HG03342 (cell line): Measurements from ENCODE around the gene ATR.
A peak's percentile ranks its signal among the peaks of the same experiment; 100 is the strongest.
"Not testable (repeated sequence)": the region's sequence is repeated elsewhere in the genome, so short reads cannot be mapped to it uniquely, and the experiment has no call there.

Experiments
- ATAC-seq: cut with Tn5 transposase; IDR thresholded peaks from one replicate; pipeline ENCODE4 v1.9.1; 2021; ENCODE audit warnings: mild to moderate bottlenecking, moderate library complexity; ENCODE audit not compliant: unreplicated experiment

ATR gene

DNA sequence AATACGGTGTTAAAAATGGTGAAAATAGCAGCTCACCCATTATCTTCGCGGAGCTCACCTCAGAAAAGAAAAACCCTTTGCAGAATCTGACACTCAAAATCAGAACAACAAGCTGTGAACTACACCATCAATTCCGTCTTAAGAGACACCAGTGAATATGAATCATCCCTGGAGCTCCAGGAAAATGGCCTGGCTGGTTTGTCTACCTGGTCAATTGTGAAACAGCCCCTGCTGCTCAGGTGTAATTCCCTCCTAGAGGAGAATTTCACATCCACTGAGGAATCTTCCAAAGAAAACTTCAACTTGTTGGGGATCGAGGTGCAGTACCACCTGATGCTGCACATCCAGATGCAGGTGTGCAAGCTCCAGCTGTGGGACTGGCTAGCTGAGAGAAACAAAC, 127.7 kb downstream of the ATR start:
- no peak for ATAC-seq

DNA sequence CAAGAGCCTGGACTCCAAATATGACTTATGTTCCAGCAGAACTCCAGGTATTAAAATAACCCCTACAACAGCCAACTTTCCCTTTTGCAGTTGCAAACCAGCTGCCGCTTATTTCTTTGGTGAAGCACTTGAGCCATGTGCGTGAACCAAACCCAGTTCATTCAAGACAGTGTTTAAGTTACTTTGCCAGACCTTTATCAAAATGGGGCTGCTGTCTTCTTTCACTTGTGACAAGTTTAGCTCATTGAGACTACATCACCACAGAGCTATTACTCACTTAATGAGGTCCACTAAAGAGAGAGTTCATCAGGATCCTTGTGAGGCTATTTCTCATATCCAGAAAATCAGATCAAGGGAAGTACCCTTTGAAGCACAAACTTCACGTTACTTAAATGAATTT, 128.3 kb downstream of the ATR start:
- ATAC-seq = no peak

DNA sequence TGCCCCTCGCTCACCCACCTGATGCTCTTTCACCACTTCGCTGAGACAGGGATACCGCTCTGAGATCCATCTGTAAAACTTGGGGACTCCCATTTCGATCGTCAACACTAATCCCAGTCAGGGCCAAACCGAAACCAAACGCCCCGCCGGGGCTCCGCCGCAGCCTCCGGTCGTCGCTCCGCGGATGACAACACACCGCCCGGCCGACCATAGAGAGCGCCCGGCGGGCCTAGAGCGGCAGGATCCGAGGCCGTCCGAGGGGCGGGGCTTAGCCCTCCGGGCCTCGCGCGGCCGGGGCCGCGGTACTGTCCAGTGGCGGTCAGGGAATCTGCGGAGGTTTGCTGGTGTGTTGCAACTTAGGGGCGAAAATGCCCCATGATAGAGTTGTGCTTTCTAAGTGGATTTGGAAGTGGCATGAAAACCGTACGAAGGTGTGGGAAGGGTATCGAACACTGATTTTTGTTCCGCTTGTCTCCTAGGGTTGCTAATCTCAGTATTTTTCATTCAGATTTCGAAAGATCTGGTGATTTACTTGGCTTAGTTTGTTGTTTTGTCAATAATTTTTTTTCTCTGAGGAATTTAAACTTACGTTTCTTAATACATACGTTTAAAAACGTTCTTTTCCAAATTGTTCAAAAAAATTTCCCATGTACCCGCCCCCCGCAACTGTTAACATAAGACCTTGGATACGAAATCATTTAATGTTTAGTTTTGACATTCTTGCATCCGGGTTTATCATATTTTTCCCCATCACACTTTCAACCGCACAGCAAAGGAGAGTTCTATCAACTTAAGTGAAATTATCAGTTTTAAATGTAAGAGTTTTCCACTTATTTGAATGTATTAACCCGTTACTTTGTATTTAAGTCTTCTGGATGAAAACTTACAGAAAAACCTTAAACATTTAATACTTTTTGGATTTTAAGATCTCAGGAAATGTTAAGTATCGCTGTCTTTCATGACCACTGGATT, 130.4 kb downstream of the ATR start, which contains the start of gene XRN1:
TSS of gene XRN1 (minus strand) at position 186 of the 972 bp plus-strand sequence. CDS start at position 93, 93 bp downstream.
- peak; percentile 85 for ATAC-seq

DNA sequence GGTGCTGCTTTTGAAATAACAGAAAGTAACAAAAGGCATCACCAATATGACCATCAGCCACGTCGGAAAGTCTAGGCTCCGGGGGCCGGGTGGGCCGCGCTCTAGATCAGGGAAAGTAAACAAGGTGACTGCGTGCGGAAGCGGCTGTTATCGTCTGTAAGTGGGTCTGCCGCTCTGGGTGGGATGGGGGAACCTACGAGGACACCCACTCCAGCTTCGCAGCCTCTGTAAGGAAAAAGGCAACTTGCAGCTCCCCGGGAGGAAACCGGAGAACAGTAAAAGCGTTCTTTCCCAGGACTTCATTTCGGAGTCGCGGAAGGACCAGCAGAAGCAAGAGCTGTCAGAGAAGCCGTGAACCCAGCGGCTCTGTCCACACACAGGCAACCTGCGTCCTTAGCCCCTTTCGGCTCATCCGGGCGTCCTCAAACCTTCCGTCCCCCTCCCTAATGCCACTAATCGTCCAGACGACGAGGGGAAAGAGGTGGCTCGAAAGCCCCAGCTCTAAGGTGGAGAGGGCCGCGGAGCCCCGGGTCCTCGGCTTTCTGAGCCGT, 131.2 kb downstream of the ATR start:
- ATAC-seq = peak; percentile 23

DNA sequence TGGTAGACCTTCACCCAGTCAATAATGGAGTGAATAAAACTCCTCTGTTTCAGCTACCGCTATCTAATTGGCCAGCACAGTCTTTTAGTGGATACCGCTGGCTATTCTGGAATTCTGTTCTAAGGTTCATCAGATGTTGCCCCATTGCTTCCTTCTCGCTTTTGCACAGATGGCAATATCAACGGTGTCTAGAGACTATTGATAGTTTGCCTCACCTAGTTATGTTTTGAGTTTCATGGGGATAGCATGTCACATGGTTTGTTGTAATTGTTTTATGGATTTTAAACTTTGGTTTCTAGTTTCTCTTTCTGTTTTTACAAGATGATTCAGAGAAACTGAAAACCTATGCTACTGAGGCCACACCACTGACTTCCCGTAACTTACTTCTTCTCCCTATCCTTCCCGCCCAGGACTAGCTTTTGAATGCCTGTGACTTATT, 132.7 kb downstream of the ATR start:
- peak; percentile 56 for ATAC-seq

DNA sequence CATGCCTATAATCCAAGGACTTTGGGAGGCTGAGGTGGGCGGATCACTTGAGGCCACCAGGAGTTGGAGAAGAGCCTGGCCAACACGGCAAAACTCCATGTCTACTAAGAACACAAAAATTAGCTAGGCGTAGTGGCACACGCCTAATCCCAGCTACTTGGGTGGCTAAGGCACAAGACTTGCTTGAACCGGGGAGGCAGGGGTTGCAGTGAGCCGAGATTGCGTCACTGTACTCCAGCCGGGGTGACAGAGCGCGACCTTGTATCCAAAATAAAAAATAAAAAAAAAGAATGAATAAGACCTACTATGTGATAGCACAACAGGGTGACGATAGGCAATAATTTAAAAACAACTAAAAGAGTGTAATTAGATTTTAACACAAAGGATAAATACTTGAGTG, 134.2 kb downstream of the ATR start:
- no peak for ATAC-seq

DNA sequence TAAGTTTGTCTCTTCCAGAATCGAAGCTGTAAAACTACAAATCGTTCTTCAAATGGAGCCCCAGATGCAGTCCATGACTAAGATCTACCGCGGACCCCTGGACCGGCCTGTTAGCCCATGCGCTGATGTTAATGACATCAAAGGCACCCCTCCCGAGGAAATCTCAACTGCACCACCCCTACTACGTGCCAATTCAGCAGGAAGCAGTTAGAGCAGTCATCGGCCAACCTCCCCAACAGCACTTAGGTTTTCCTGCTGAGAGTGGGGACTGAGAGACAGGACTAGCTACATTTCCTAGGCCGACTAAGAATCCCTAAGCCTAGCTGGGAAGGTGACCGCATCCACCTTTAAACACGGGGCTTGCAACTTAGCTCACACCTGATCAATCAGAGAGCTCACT, 135.5 kb downstream of the ATR start:
- not testable (repeated sequence) for ATAC-seq

DNA sequence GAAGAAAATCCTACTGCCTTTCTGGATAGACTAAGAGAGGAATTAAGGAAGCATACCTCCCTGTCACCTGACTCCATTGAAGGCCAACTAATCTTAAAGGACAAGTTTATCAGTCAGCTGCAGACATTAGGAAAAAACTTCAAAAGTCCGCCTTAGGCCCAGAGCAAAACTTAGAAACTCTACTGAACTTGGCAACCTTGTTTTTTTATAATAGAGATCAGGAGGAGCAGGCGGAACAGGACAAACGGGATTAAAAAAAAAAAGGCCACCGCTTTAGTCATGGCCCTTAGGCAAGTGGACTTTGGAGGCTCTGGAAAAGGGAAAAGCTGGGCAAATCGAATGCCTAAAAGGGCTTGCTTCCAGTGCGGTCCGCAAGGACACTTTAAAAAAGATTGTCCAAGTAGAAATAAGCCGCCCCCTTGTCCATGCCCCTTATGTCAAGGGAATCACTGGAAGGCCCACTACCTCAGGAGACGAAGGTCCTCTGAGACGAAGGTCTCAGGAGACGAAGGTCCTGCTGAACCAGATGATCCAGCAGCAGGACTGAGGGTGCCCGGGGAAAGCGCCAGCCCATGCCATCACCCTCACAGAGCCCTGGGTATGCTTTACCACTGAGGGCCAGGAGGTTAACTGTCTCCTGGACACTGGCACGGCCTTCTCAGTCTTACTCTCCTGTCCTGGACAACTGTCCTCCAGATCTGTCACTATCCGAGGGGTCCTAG, 138.9 kb downstream of the ATR start:
- not testable (repeated sequence) for ATAC-seq

DNA sequence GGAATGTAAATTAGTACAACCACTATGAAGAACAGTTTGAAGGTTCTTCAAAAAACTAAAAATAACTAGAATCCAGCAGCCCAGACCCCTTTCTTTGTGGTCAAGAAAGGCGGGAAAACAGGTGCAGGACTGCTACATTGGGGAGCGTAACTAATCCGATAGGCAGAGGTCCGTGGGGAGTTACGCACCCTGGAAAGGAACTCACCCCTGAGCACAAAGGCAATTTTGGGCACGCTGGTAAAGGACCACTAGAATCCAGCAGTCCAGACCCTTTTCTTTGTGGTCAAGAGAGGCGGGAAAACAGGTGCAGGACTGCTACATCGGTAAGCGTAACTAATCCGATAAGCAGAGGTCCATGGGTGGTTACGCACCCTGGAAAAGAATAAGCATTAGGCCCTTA, 140.4 kb downstream of the ATR start:
- not testable (repeated sequence) for ATAC-seq

DNA sequence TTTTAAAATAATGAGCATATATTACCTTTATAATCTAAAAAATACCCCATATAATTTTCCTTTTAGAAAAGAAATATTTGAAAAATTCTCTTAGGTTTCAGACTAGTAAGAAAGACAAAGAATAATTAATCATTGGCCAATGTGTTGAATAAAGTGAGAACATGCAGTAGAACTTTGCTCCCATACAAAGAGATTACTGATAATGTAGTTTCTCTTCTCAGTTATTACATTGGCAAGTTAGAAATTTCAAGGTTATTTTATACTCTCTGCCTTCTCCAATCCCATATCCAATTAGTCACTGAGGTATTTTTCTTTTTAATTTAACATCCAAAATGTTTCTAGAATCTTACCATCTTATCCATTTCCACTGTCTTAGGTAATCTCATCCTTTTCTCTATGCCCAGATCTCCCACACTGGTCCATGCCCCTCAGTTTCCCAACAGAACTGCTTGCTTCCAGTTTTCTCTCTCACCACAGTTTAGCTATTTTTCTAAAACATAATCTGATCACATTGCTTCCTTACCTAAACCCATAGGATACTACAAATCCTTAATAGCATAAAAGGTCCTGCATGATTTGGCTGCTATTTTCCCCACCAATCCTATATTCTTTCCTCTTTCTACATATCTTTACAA, 141.5 kb downstream of the ATR start:
- no peak for ATAC-seq

DNA sequence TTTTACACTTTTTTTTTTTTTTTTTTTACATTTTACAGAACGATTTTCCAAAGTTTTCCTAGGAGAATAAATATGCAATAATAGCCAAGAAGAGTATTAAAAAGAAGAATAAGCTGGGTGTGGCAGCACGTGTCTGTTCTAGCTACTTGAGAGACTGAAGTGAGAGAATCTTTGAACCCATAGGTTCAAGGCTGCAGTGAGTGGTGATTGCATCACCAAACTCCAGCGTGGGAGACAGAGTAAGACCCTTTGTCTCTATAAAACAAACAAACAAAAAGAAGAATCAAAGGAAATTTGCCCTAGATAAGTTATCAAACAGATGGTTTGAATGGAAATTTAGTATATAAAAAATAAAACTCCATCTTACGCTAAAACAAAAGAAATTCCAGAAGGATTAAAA, 144.0 kb downstream of the ATR start:
- no peak for ATAC-seq

DNA sequence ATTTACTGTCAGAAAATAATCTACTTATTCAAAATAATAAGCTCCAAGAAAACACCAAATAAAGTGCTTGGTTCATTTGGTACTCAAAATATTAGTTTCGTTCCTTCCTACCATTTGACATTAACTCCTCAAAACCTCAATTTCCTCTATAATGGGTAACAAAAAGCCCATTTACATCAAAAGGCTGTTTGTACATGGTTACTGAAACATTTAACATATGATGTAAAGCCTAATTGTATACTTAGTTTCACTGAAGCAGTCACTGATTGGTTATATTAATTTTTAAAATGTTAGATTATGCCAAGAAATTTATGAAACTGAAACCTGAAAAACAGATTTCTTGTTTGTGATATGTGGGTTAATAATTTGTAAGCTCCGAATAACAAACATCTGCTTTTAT, 145.4 kb downstream of the ATR start:
- no peak for ATAC-seq

DNA sequence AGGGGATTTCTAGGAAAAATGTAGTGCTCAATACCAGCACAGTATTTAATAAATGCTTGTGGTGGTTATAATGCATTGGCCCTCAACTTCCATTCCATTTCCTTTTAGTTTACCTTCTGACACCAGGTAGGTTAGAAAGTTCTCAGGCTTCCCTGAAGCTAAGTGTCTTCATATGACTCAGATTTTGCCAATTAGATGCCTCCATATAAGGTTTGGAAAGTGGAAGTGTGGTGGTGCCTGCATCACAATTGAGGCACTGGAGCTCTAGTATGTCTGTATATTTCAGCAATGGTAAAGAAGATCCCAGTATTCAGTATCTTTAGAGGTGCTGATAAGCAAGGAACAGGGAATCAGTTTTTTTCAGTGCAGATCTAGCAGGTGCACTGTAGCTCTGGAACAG, 149.0 kb downstream of the ATR start:
- no peak for ATAC-seq

DNA sequence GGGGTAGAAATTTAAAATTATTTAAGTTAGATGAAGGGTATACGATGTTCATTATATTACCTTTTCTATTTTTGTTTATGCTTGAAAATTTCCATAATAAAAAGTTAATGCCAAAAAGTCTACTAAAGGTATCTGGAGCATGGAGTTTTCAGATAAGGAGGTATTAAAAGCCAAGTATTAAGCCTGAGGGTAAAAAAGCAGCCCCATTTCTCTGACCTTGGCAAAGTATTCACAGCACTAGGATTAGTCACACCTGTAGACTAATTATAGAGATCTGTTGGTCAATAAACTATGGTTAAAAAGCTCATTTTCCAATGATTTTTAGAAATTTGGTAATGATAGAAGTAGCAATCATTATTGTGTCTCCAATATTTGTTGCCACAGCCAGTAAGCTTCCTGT, 153.8 kb downstream of the ATR start:
- ATAC-seq = no peak

DNA sequence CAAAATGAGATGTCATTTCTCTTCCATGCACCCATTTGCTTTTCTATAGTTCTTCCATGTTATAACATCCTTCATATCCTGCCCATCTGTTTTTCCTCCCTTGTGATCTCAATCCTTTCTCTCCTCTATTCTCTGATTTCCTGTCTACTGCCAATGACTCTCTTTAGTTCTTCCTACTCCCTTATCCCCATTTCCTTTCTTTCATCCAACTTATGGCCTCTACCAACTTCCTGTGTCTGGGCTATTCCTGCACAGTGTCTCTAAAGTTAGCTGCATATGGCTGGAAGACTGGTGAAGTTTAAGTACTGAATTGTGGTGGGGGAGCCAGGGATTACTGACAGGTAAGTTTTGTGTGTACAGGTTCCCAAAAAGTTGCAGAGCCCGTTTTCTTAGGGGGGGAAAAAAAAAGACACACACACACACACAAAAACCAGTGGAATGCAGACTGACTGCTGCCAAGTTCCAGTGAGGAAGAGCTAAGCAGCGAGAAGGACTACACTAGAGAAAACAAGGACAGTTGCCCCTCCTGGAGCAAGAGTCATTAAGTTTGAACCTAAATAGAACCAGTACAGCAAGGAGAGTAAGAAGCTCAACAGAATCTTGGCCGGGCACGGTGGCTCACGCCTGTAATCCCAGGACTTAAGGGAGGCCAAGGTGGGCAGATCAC, 159.5 kb downstream of the ATR start:
- no peak for ATAC-seq

DNA sequence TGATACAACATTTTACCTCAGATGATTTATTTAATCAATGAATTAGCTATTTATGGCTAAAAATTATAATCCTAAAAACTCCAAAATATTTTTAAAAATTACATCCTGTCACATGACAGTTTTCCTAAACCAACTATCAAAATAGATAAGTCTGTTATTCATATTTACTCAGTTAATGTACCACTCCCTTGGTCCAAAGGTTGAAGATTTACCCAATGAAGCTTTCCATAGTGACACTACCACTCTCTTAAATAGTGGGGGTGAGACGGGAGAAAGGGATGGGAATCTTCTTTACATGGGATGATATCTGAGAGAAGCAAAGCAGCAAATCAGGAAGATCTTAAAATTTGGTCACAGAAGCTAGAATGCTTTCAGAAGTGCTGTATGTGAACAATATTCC, 161.2 kb downstream of the ATR start:
- ATAC-seq = no peak

DNA sequence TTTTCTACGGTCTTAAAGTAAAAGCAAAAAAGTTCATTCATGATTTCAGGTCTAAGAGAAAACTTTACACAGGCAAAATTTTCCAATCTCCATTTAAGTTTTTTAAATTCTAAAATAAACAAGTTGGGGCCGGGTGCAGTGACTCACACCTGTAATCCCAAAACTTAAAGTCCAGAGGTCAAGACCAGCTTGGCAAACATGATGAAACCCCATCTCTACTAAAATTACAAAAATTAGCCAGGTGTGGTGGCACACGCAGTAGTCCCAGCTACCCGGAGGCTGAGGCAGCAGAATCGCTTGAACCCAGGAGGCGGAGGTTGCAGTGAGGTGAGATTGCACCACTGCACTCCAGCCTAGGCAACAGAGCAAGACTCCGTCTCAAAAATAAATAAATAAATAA, 178.0 kb downstream of the ATR start:
- not testable (repeated sequence) for ATAC-seq
